HG02943 (cell line): ENCODE measurements around the gene CCNH.

Experiments
- ATAC-seq: cut with Tn5 transposase; IDR thresholded peaks from one replicate; pipeline ENCODE4 v1.9.1; 2021; ENCODE audit warnings: mild to moderate bottlenecking, low read depth, moderate library complexity; ENCODE audit not compliant: unreplicated experiment

The CCNH gene

GRCh38 chr5:87367243-87367642 lies 45.5 kb downstream of the CCNH start:
- ATAC-seq = no peak

GRCh38 chr5:87361536-87362213 lies 51.1 kb downstream of the CCNH start:
- ATAC-seq = no peak

GRCh38 chr5:87361031-87361445 lies 51.7 kb downstream of the CCNH start:
- no peak for ATAC-seq

GRCh38 chr5:87360132-87360531 lies 52.6 kb downstream of the CCNH start:
- ATAC-seq = no peak

GRCh38 chr5:87359106-87359505 lies 53.6 kb downstream of the CCNH start:
- no peak for ATAC-seq

- ATAC-seq = peak; percentile 93
These were observed 58.2 kb downstream of the CCNH start for GRCh38 chr5:87354496-87354895.

- no peak for ATAC-seq
These were observed 64.9 kb downstream of the CCNH start for GRCh38 chr5:87347841-87348240.

GRCh38 chr5:87347272-87347671 lies 65.5 kb downstream of the CCNH start:
- no peak for ATAC-seq
